ENCODE results near the gene IL25.

DNA sequence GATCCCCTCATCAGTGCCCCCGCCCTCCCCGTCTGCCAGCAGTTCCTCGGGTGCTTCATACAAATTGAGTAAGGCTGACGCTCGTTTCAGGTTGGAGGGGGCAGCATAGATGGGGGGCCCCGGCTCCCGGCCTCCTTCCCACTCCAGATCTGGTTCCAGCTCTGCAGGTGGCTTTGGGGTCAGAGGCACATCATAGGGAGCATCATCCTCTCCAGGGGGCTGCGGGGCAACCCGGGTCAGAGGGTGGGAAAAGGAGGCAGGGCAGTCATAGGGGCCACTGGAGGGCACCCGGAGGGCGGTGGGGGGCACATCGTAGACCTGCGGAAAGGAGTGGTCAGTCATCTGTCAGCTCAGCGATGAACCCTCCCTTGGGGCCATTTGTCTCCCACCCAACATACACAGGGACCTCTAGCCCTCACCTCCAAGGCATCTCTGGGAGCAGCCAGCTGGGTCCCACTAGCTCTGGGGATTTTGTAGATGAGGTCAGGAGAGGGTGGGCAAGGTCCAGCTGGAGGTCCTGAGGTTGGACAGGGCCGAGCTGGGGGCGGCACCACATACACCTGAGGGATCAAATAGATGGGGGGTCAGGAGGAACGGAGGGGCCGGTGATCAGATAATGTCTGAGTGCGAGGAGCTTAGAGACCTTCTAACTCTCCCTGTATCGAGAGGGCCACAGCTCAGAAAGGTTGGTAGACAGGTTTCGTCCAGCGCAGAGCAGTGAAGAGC, 12.7 kb upstream of the IL25 start:
- TF ChIP-seq EZH2 (IDR thresholded peaks at IDR 0.05) = no peak
- no peak for TF ChIP-seq FOXP2 (optimal IDR thresholded peaks at IDR 0.05; ENCODE audit: control extremely low read depth, extremely low read length, insufficient read depth)

Data from SK-N-MC (cell line).